Stimulated activated CD8-positive, alpha-beta memory T cell treated with anti-CD3 and anti-CD28 coated beads, Interleukin-4, amount 100 ng/mL, for 1 hour (primary cell): Measurements from ENCODE around the gene STARD9.
A peak's percentile ranks its signal among the peaks of the same experiment; 100 is the strongest.
"Not testable (repeated sequence)": the region's sequence is repeated elsewhere in the genome, so short reads cannot be mapped to it uniquely, and the experiment has no call there.

ENCODE experiments used
- DNase-seq, 2 donors: peaks; one replicate each; pipeline ENCODE4 v3.0.0-alpha.2; 2020; ENCODE audit warnings: low read depth in 2 of 2, low spot score in 1 of 2

The STARD9 gene

DNA sequence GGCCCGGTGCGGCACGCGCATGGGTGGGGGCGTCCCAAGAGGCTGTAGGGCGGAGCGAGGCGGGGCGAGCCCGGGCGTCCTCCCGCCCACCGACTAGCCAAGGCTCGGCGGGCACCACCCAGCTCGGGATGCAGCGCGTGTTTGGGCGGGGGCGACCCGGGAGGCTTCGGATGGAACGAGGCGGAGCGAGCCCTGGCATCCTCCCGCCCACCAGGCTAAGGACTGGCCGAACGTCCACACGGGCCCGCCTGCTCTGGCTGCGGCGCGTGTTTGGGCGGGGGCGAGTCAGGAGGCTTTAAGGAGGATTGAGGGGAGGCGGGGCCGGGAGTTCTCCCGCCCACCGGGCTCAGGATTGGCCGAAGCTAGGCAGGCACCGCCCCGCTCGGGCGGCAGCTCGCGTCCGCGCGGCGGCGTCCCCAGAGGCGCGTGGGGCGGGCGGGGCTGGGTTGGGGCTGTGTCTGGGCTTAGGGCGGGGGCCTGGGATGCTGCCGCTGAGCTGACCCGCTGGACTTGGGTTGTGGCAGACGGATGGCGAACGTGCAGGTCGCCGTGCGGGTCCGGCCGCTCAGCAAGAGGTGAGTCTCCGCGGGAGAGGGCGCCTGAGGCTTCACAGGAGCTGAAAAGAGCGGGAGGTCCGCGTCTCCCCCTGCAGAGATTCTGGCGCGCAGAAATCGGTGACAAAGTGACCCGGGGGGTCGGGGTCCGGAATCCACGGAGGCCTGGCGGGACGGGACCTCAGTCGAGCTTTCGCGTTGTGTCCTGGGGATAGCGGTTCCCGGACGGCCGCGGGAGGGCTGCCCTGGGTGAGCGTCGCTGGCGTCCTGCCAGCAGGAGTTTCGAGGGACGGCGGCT lies at the start of gene STARD9:
STARD9 (plus strand) TSS at position 419 of the 852 bp plus-strand sequence; CDS start at position 529, 110 bp downstream.
- DNase-seq: peak; percentile 77 to 86

DNA sequence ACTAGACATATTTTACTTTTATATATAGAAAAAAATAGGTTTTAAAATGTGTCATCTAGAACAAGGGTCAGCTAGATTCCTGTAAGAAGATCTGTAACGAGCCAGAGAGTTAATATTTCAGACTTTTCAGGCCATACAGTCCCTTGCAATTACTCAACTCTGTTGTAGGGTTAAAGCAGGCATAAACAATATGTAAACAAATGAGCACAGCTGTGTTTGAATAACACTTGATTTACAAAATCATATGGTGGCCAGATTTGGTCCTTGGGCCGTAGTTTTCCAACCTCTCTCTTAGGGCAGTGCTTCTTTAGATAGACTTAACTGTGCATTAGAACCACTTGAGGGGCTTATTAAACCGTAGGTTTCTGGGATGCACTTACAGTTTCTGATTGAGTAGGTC lies 46.4 kb upstream of the STARD9 start:
- no peak for DNase-seq

GRCh38 chr15:42533246-42533645 lies 42.2 kb upstream of the STARD9 start:
- DNase-seq: no peak

GRCh38 chr15:42544853-42545629 lies 30.4 kb upstream of the STARD9 start:
- no peak for DNase-seq

DNA sequence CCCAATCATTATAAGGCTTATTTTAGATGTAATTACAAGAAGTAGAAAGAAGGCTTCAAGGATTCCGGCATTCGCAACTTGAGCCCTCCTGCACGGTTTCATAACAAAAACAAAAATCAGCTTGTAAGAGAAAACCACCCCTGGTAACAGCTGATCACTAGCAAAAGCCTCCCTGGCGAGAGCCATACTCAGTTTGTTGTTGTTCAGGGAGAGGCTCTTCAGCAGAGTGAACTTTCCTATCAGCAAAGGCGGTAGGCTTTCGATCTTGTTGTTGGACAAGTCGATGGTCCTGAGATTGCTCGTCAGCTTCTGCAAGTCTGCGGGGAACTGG lies 27.5 kb upstream of the STARD9 start:
- DNase-seq: no peak

- peak; percentile 80 to 81 for DNase-seq
Measured at GRCh38 chr15:42548249-42549031, 27.0 kb upstream of the STARD9 start, which contains the start of the genes HAUS2 and LRRC57. Gene HAUS2 (plus strand): TSS chr15:42548838. CDS start chr15:42548873, 35 bp downstream. Gene LRRC57 (minus strand): TSS chr15:42548793. CDS start chr15:42548434, 359 bp downstream.

- no peak for DNase-seq
Measured at GRCh38 chr15:42549032-42549491, 26.3 kb upstream of the STARD9 start.

GRCh38 chr15:42549741-42550392 lies 25.5 kb upstream of the STARD9 start:
- DNase-seq: no peak

GRCh38 chr15:42553554-42553953 lies 21.9 kb upstream of the STARD9 start:
- DNase-seq: no peak

GRCh38 chr15:42556550-42557207 lies 18.7 kb upstream of the STARD9 start:
- DNase-seq: not testable (repeated sequence)

- no peak for DNase-seq
Measured at GRCh38 chr15:42558739-42559138, 16.7 kb upstream of the STARD9 start.

DNA sequence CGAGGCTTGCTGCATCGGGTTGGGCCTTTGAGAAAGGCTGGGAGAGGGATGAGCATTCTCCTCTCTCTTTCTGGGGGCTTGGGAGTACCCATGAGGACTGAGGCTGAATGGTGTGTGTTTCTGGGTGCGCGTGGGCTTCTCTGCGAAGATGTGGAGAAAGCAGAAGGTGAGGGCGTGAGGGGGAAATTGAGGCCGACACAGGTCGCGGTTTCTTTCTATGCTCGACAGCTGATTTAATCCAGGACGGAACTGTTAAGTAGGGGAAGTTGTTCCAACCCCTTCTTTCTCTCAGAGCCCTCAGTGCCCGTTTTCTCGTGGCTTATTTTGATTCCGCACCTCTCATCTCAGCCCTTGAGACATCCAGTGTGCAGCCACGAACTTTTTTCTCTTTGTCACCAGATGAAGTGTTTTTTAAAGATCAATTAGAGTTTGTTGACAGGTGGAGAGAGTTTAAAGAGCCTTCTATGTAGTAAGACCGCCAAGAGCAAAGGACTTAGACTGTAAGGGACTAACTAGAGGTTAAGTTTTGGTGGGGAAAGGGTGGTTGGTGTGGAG lies 711 bp downstream of the STARD9 start:
- no peak for DNase-seq

DNA sequence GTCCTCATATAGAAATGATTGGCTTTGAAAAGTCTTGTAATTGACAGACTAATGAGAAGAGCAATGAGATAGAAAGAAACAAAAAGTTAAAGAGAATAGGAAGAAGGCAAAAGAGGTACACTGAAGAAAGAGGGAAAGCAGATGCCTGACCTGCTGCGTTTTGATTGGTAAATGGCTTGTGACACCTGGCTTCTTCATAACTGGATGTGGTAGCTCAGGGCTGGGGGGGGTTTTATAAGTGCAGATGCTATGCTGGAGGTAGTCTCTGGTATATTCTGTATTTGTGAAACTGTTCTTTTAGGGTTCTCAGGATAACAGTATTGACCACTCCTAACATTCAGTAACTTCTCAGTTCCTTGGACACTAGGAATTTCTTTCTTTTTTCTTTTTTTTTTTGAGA lies 1.4 kb downstream of the STARD9 start:
- no peak for DNase-seq

DNA sequence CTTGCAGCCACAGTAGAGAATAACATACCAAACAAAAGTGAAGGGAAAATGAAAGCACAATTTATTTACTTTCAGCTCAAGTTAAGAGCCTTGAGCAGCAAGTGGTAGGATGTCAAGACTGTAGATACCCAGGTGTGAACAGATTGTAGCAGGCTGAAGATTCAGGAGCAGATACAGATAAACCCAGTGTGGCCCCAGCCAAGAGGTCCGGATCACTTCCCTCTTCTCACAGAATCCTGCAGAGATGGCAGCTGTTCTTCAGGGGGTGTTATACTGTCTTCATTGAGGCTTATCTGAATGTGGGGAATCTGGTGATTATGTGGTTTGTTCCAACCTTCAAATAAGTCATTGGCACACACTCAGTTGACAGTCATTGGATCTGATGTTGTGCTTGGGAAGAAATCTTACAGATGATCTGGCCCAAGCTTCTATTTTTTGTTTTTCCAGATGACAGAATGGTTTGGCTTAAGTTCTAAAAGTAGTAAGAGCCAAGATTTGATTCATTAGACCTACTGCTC lies 2.2 kb downstream of the STARD9 start:
- no peak for DNase-seq

DNA sequence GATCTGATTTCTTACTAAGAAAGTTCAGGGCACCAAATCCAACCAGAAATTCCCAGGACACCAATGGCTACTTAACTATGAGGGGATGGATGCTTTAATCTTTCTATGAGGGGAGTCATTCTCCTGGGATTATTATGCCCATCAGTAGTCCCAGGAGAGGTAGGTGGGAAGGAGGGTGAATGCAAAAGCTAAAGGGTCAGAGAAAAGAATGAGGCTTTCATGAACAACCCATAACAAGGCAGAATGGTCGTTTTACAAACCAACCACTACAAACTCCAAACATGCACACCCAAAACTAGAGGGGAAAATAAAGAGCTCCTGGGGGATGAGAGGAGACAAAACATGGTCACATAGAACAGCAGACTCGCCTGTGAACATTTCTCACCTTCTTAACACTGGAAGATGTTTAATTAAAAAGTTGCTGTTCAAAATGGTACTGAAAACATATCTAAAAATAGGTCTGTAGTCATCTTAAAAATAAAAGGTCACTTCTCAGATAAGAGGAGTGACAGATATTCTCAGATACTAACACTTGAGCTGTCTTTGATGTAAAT lies 3.7 kb downstream of the STARD9 start:
- no peak for DNase-seq

GRCh38 chr15:42581272-42581730 lies 5.9 kb downstream of the STARD9 start:
- DNase-seq: peak; percentile 52 to 62

- DNase-seq: no peak
Measured at GRCh38 chr15:42582569-42583375, 7.4 kb downstream of the STARD9 start.

- no peak for DNase-seq
Measured at GRCh38 chr15:42584031-42584765, 8.8 kb downstream of the STARD9 start.
